GM12878 (cell line): ENCODE results near the gene SP2. TPM values are rescaled to one million over a fixed set of nuclear protein-coding genes. Genes with fewer than 3 reads are reported as not detected.

Source experiments
- ATAC-seq: fragments of 200-7000 bp; cut with Tn5 transposase; 3 replicates; pipeline ENCODE4 v1.9.1; 2020; ENCODE audit warnings: mild to moderate bottlenecking, moderate library complexity
- BruUV-seq: library from RNA; stranded (reverse); fragments of 400-500 nt; replicated peaks from 2 replicates; lab custom pipeline; 2021; lab: Mats Ljungman, UMichigan
- CTCF ChIA-PET: fragments of 300-600 bp; sonication (Branson Sonifier 250); formaldehyde crosslinking; extraction: SDS; loops from one replicate; lab custom pipeline; 2021; ENCODE audit warnings: inconsistent platforms; lab: Yijun Ruan, JAX
- POLR2A ChIA-PET: fragments of 350-600 bp; formaldehyde crosslinking; extraction: SDS; loops from one replicate; lab custom pipeline; 2021; ENCODE audit warnings: inconsistent platforms; lab: Charles Lee
- RAD21 ChIA-PET: fragments of 300-600 bp; sonication (Branson Sonifier 250); formaldehyde crosslinking; loops from one replicate; lab custom pipeline; 2023; ENCODE audit warnings: antibody characterized with exemption; ENCODE audit not compliant: unreplicated experiment; lab: Charles Lee
- SMC1A ChIA-PET: fragments of 300-600 bp; sonication (Branson Sonifier 250); formaldehyde crosslinking; loops from one replicate; lab custom pipeline; 2023; ENCODE audit not compliant: unreplicated experiment, uncharacterized antibody; lab: Charles Lee
- DNase-seq: peaks from one replicate; pipeline ENCODE4 v3.0.0-alpha.2; 2011; ENCODE audit warnings: low read depth, low spot score
- FAIRE-seq: peaks from 3 replicates; lab custom pipeline; 2011; peaks lifted over from hg19 to GRCh38; lab: Jason Lieb, UNC
- H2AFZ ChIP-seq: 2 replicates; pipeline ENCODE4 v1.6.0; 2011; ENCODE audit warnings: low read depth, low read length, control low read depth; ENCODE audit not compliant: control insufficient read depth
- H3K27ac ChIP-seq: 2 replicates; pipeline ENCODE4 v1.5.1; 2011; ENCODE audit warnings: control low read depth; ENCODE audit not compliant: control insufficient read depth, insufficient read depth
- H3K27me3 ChIP-seq, 2 experiments: replicated peaks in 1 of 2; 2 replicates each; pipeline versions ENCODE4 v1.6.0 to v1.6.1; 2011; ENCODE audit warnings: low read length in 1 of 2; ENCODE audit not compliant: control insufficient read depth in 2 of 2, insufficient read depth in 2 of 2
- H3K36me3 ChIP-seq, 2 experiments: 2 replicates each; pipeline ENCODE4 v1.5.1; 2011; ENCODE audit warnings: low read length in 1 of 2; ENCODE audit not compliant: control insufficient read depth in 2 of 2, insufficient read depth in 2 of 2
- H3K4me1 ChIP-seq: 2 replicates; pipeline ENCODE4 v1.6.1; 2011; ENCODE audit warnings: mild to moderate bottlenecking, low read length, moderate library complexity, mixed read lengths; ENCODE audit not compliant: control insufficient read depth, insufficient read depth
- H3K4me2 ChIP-seq: 2 replicates; pipeline ENCODE4 v1.6.0; 2011; ENCODE audit warnings: control low read depth; ENCODE audit not compliant: control insufficient read depth, insufficient read depth
- H3K4me3 ChIP-seq: fragments of 200-600 bp; sonication (generic); 2 replicates; pipeline ENCODE4 v1.5.1; 2016
- H3K79me2 ChIP-seq: 2 replicates; pipeline ENCODE4 v1.6.0; 2011; ENCODE audit warnings: low read length; ENCODE audit not compliant: control insufficient read depth, insufficient read depth
- H3K9ac ChIP-seq: 2 replicates; pipeline ENCODE4 v1.8.0; 2011; ENCODE audit warnings: low read length, control low read depth, mixed read lengths; ENCODE audit not compliant: control insufficient read depth, insufficient read depth
- H3K9me3 ChIP-seq: replicated peaks from 3 replicates; pipeline ENCODE4 v1.5.1; 2011; ENCODE audit warnings: mild to moderate bottlenecking, low read length; ENCODE audit not compliant: control insufficient read depth, insufficient read depth
- H4K20me1 ChIP-seq: 2 replicates; pipeline ENCODE4 v1.6.0; 2011; ENCODE audit not compliant: control insufficient read depth, insufficient read depth
- EGR1 ChIP-seq, 2 experiments: IDR thresholded peaks; 1 replicate in 1 of 2; 2 replicates in 1 of 2; pipeline ENCODE4 v1.6.1; 2011 to 2012; ENCODE audit warnings: low read depth in 2 of 2, low read length in 2 of 2, borderline replicate concordance in 1 of 2, mild to moderate bottlenecking in 1 of 2, moderate library complexity in 1 of 2
- IRF4 ChIP-seq: IDR thresholded peaks from 2 replicates; pipeline ENCODE4 v1.6.1; 2011; ENCODE audit warnings: low read depth, low read length
- JUND ChIP-seq: IDR thresholded peaks from 2 replicates; pipeline ENCODE4 v1.6.1; 2012; ENCODE audit warnings: low read depth, mild to moderate bottlenecking, low read length, improper control_type of control experiment, moderate library complexity
- MYB ChIP-seq: fragments of 150-350 bp; IDR thresholded peaks from 2 replicates; pipeline ENCODE4 v1.6.1; 2014; ENCODE audit warnings: mild to moderate bottlenecking, low read depth, low read length, borderline replicate concordance
- NR2C1 ChIP-seq: fragments of 450-650 bp; IDR thresholded peaks from 2 replicates; pipeline ENCODE4 v1.6.1; 2017; ENCODE audit warnings: antibody characterized with exemption, mild to moderate bottlenecking, moderate library complexity
- POLR2AphosphoS2 ChIP-seq: IDR thresholded peaks from 2 replicates; pipeline ENCODE4 v1.6.1; 2011; ENCODE audit warnings: low read depth, mild to moderate bottlenecking, low read length, improper control_type of control experiment, moderate library complexity
- RBBP5 ChIP-seq: fragments of 200-600 bp; sonication (generic); conservative IDR thresholded peaks from 2 replicates; pipeline ENCODE4 v1.6.1; 2016
- SUPT20H ChIP-seq: IDR thresholded peaks from 2 replicates; pipeline ENCODE4 v1.6.1; 2011; ENCODE audit warnings: low read depth, mild to moderate bottlenecking, low read length, moderate library complexity, borderline replicate concordance; ENCODE audit not compliant: control insufficient read depth
- TAF1 ChIP-seq: IDR thresholded peaks from 2 replicates; pipeline ENCODE4 v1.6.1; 2011; ENCODE audit warnings: mild to moderate bottlenecking, low read depth, low read length, borderline replicate concordance
- in situ Hi-C: fragments of 300-500 bp; cut with MboI; formaldehyde crosslinking; loops from 9 replicates; pipeline ENCODE4 v1.14.3; 2018; ENCODE audit warnings: mixed read lengths
- intact Hi-C: fragments of 100-400 bp; cut with micrococcal nuclease; formaldehyde crosslinking; loops from one replicate; pipeline ENCODE4 v1.14.2; 2022; ENCODE audit not compliant: unreplicated experiment
- polyA plus RNA-seq, 11 experiments: library from polyadenylated mRNA; depleted of rRNA in 4 of 11; unstranded in 6 of 11; stranded (reverse) in 5 of 11; fragments of >200 nt; fragmentation: Nextera tagmentation in 4 of 11; fragmentation: Illumina TruSeq in 1 of 11; extraction: Ambion mirVana in 4 of 11; extraction: Trizol in 1 of 11; gene quantifications; 1 replicate in 1 of 11; 2 replicates in 10 of 11; pipeline versions ENCODE4 v1.2.1 to v1.2.3, GENCODE V29; 2011 to 2016; ENCODE audit warnings: inconsistent platforms in 2 of 11, missing spikeins in 2 of 11, low read depth in 1 of 11
- total RNA-seq, 4 experiments: library from RNA; depleted of rRNA in 3 of 4; stranded (reverse); fragments of >200 nt in 3 of 4; fragmentation: Illumina TruSeq in 1 of 4; extraction: Trizol in 1 of 4; gene quantifications; 2 replicates each; pipeline versions ENCODE4 v1.2.1 to v1.2.3, GENCODE V29; 2013 to 2021
- TF ChIP-seq, protein P1 (sequence below): IDR thresholded peaks from 2 replicates; pipeline ENCODE4 v1.6.1; 2011; ENCODE audit warnings: borderline replicate concordance, low read depth, mild to moderate bottlenecking, moderate library complexity, mixed read lengths, low read length; ENCODE audit not compliant: insufficient read depth; ENCODE audit errors: extremely low read length

The SP2 gene
- total and polyA plus RNA-seq, 10 of the 15 experiments (the other 5 are each of a cell fraction or from before 2014, with no cell fraction given) = 1.2 to 19.1 (median 4.8) TPM

GRCh38 chr17:47898241-47898640 is 2.2 kb downstream of the SP2 start:
- FAIRE-seq (no peak), ATAC-seq (no peak), DNase-seq (no peak)
- Histone ChIP-seq H2AFZ (no peak overlapping the region), H3K9me3 (no peaks in the 10 kb centered on the region), H3K79me2 (peaks cover 21% of the 10 kb centered on the region), H3K27ac (no peak overlapping the region), H3K4me3 (peak overlapping the region; percentile 13; the same call in 1 of the 2 replicates), H3K27me3 (no peaks in the 10 kb centered on the region), H4K20me1 (no peaks in the 10 kb centered on the region), H3K4me1 (peaks cover 7% of the 10 kb centered on the region; the same call in 1 of the 2 replicates), H3K36me3 (peaks cover 0 to 6% of the 10 kb centered on the region in 2 experiments; a peak in 2 of 4 replicates), H3K9ac (no peak overlapping the region), H3K4me2 (peak overlapping the region; percentile 53)
- POLR2A ChIA-PET = interaction anchor here (0.6 to 1.3 kb wide), 3 partner anchors 43 to 59 kb away, joined by 3 read pairs; partner anchors contain the start of genes PNPO and PRR15L
- SMC1A ChIA-PET = interaction anchor here (1.0 to 3.2 kb wide), 2 partner anchors 43 to 302 kb away, joined by 3 to 10 read pairs; partner anchors contain the start of gene PNPO
- intact Hi-C loops = no loop called here
- TF ChIP-seq SUPT20H = no peak
- TF ChIP-seq JUND = no peak
- TF ChIP-seq NR2C1 = no peak
- no peak for TF ChIP-seq IRF4
- TF ChIP-seq POLR2AphosphoS2 = no peak
- TF ChIP-seq MYB = no peak
- TF ChIP-seq, protein P1, sequence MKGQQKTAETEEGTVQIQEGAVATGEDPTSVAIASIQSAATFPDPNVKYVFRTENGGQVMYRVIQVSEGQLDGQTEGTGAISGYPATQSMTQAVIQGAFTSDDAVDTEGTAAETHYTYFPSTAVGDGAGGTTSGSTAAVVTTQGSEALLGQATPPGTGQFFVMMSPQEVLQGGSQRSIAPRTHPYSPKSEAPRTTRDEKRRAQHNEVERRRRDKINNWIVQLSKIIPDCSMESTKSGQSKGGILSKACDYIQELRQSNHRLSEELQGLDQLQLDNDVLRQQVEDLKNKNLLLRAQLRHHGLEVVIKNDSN = no peak
- no peak for TF ChIP-seq RBBP5
- TF ChIP-seq TAF1 = no peak
- TF ChIP-seq EGR1 (IDR thresholded peaks at IDR 0.05; ENCODE audit: borderline replicate concordance in 1 of 2, low read depth in 2 of 2, low read length in 2 of 2) = no peak
- CTCF ChIA-PET = interaction anchor here (0.9 to 1.0 kb wide), 3 partner anchors 43 to 56 kb away, joined by 3 to 7 read pairs (median 5); partner anchors contain the start of gene PNPO
- BruUV-seq = no TSS peak
- RAD21 ChIA-PET = no interaction called here
- in situ Hi-C loops = no loop called here
